ENCODE results near the gene LAMB2.

GRCh38 chr3:49181351-49181750 lies 48.5 kb upstream of the LAMB2 start:
- TF ChIP-seq CTCF (conservative IDR thresholded peaks at IDR 0.05; ENCODE audit: low read length) = no peak
- TF ChIP-seq EZH2phosphoT487 (IDR thresholded peaks at IDR 0.05; ENCODE audit: borderline replicate concordance, low read depth, low read length) = no peak

All from OCI-LY7 (cell line).